Measurements from ENCODE around the gene DEPP1.

Gene DEPP1

GRCh38 chr10:44982114-44982460, 3.5 kb upstream of the DEPP1 start:
- TF ChIP-seq, protein P1, sequence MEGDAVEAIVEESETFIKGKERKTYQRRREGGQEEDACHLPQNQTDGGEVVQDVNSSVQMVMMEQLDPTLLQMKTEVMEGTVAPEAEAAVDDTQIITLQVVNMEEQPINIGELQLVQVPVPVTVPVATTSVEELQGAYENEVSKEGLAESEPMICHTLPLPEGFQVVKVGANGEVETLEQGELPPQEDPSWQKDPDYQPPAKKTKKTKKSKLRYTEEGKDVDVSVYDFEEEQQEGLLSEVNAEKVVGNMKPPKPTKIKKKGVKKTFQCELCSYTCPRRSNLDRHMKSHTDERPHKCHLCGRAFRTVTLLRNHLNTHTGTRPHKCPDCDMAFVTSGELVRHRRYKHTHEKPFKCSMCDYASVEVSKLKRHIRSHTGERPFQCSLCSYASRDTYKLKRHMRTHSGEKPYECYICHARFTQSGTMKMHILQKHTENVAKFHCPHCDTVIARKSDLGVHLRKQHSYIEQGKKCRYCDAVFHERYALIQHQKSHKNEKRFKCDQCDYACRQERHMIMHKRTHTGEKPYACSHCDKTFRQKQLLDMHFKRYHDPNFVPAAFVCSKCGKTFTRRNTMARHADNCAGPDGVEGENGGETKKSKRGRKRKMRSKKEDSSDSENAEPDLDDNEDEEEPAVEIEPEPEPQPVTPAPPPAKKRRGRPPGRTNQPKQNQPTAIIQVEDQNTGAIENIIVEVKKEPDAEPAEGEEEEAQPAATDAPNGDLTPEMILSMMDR (IDR thresholded peaks at IDR 0.05; ENCODE audit: low read depth, low read length): no peak
- DNase-seq (ENCODE audit: extremely low read depth, low read depth): no peak

DNA sequence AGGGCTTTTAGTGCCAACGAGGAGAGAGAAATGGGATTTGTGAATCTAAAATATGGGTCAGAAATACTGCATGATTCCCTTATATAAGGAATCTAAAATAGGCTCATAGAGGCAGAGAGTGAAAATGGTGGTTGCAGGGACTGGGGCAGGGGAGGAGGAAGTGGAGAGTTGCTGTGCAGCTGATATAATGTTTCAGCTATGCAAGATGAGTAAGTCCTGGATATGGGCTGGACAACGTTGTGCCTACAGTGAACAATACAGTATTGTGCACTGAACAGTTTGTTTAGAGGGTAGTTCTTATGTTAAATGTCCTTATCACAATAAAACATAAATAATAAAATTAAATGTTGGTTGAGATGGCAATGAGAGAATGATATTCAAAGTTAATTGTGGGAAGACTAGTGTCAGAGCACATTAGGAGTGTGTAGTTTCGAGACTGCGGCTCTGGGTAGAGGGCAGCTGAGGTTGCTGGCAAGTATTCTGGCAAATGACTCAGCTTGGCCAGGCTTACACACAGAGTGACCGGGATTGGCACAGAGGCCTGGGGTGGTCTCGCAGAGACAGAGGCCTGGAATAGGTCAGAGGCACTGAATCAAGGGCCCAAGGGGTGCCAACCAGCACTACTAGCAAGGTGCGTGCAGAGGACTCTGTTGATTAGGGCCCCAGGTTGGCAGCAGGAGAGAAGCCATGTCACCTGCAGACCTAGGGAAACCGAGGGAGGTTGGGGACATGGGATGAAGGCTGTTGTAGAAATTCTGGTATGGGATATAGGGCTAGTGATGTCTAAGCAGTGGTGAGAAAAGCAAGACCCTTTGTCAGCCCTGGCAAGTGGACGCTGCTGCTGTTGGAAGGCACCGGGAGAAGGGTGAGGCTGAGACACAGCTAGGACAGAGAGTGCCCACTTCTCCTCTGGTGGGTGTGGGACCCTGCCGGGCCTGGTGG, 2.8 kb upstream of the DEPP1 start:
- no peak for DNase-seq (ENCODE audit: extremely low read depth, low read depth)
- TF ChIP-seq, protein P1 (IDR thresholded peaks at IDR 0.05; ENCODE audit: low read depth, low read length): no peak; the same call in 1 of the 2 replicates

DNA sequence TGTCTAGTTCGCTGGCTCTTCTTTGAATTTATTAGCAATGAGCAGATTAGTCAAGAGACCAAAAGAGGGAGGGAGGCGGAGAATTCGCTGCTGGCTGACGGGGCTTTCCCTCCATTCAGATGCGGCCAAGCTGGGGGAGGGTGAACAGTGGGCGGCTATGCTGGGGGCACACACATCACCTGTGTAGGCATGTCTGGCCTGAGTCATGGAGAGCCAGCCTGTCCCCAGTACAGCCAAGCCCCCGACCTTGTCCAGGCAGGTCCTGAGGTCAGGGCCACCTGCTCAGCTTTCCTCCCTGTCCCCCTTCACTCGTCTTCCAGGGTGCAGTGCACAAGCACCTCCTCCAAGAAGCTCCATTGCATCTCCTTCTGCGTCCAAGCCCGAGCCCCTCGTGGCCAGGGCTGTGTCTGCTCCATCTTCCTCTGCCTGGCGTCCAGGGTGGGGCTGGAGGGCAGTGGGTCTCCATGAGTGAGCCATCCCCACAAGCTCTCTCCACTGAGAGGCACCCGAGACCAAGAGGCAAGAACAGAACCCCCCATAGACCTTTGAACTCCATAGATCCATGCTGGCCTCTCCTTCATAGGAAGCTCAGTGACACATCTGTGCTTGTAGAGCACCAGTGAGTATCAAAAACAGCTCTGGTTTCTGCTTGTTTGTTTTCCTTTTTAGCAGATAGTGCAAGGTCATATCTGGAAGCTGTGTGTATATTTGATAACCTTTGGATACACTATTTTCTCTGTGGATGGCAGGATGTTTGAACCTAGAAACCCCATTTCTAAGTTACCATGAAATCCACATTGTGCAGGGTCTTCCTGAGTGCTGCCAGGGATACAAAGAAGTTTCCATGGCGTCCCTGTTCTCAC, 1.9 kb upstream of the DEPP1 start:
- TF ChIP-seq, protein P1 (IDR thresholded peaks at IDR 0.05; ENCODE audit: low read depth, low read length): no peak
- no peak for DNase-seq (ENCODE audit: extremely low read depth, low read depth)

DNA sequence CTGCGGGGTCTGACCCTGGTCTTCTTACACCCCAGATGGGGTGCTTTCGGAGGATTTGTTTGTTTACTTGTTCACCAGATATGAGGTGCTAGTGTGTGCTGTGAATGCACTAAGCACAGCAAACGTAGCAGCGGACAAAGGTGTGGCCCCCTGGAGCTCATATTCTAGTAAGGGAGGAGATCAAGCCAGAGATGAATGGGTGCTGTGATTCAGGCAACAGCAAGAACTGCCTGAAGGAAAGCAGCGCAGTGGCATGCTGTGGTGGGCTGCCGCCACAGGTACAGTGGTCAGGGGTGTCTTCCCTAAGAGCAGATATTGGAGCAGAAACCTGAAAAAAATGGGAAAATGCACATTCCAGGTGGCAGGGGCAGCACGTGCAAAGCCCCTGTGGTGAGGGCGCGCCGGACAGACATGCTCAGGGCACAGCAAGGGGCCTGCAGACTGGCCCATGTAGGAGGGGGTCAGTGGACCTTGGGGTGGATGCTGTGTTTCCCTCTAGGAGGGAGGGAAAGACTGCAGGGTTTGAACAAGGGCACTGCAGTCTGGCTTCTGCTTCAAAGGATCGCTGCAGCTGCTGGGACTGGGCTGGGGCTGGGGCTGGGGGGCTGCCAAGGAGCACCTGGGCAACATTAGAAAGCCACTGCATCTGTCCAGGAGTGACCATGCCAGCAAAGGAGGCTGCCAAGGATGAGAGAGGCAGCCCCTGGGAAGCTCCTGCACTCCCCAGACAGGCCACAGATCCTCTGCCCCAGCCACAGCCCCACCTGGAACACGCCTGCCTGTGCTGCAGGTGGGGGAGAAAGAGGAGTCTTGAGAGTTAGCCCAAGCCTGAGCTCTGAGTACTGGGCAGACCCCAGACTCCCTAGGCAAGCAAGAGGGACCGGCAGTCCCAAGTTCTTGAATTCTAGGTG, 927 bp upstream of the DEPP1 start:
- TF ChIP-seq, protein P1 (IDR thresholded peaks at IDR 0.05; ENCODE audit: low read depth, low read length): no peak

DNA sequence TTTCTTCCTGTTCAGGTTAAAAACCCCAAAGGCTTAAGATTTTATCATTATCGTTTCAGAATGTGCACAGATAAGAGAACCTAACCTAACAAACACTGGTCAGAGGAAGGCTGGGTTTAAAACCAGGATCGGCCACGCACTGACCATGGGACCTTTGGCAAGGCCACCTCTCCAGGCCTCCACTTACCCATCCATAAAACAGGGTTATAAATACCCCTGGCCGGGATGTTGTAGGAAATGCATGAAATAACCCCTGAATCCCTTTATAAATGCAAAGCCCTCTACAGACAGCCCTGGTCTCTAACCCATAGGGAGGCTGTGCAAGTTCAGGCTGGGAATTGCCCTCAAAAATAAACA, 418 bp downstream of the DEPP1 start:
- no peak for DNase-seq (ENCODE audit: extremely low read depth, low read depth)
- TF ChIP-seq, protein P1 (IDR thresholded peaks at IDR 0.05; ENCODE audit: low read depth, low read length): no peak

More for the DNA sequence above, 927 bp upstream of the DEPP1 start:
- DNase-seq (ENCODE audit: extremely low read depth, low read depth): no peak

DNA sequence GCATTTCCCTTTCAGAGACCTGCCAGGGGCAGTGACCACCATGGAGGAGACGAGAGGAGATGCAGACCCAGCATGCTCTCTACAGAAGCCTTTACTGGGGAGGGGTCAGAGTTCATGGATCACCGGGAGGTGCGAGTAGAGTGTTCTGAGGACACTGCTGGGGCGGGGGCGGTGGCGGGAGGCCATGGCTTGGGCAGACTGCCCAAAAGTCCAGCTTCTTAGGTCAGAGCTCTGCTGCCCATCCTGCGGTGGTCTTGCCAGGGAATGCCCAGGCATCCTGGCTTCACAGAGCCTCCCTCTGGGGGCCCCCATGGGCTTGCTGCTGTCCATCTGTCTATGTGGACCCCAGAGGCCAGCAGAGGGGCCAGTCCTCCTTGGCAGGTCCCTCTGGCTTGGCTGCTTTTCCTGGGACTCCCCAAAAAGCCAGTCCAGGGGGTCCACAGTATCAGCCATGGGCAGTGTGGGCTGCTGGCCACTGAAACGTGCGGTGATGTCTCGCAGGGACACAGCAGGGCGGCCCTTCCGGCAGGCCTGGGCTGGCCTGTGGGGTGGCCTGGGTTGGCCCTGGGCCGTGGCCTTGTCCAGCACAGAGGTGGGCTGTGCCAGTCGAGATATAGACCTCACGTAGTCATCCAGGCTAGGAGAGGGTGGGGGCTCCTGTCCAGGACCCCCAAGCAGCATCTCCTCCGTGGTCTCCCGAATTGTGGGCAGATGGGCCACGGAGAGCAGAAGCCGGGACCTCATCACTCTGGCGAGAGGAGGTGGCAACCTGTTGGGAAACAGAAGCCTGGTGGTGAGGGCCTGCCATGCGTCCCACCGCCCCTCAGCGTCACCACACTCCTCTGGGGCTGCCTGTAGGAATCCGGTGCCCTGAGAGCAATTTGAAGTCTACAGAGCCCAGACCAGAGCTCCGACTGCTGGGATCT, 1.1 kb downstream of the DEPP1 start:
- DNase-seq (ENCODE audit: extremely low read depth, low read depth): no peak

More for the DNA sequence above, 1.1 kb downstream of the DEPP1 start:
- TF ChIP-seq, protein P1 (IDR thresholded peaks at IDR 0.05; ENCODE audit: low read depth, low read length): no peak

Data from AG09319 (cell line).